ENCODE data around the gene PEDS1.
"Not testable (repeated sequence)": the region's sequence is repeated elsewhere in the genome, so short reads cannot be mapped to it uniquely, and the experiment has no call there.

The PEDS1 gene

DNA sequence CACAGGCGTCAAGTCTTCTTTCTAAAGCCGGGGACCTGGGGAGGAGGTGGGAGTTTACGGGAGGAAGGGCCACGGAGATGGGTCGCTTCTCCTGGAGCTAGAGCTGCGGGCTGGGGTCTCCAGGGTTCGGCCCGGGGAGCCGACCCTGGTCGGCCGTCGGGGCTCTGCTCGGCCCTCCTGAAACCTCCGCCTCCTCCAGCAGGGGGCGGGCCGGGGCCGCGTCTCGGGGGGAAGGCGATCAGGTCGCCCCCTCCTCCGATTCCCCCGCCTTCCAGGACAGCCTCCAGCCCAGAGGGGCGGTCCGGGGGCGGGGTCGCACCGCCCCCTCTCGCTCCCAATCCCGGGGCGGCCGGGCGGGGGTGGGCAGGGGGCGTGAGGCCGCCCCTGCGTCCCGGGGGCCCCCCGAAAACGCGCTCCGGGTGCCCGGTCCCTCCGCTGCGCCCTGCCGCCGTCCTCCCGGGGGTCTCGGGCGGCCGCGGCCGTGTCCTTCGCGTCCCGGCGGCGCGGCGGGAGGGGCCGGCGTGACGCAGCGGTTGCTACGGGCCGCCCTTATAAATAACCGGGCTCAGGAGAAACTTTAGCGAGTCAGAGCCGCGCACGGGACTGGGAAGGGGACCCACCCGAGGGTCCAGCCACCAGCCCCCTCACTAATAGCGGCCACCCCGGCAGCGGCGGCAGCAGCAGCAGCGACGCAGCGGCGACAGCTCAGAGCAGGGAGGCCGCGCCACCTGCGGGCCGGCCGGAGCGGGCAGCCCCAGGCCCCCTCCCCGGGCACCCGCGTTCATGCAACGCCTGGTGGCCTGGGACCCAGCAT is 36.9 kb upstream of the PEDS1 start, which contains the start of gene CEBPB:
Gene CEBPB (plus strand): TSS at position 580 of the 814 bp plus-strand sequence. CDS start 204 bp downstream, at position 784.
- DNase-seq = peak; percentile 90

- peak; percentile 60 for DNase-seq
Measured at GRCh38 chr20:50189681-50190250, 36.2 kb upstream of the PEDS1 start.

- DNase-seq = no peak
Measured at GRCh38 chr20:50188879-50189680, 35.6 kb upstream of the PEDS1 start.

GRCh38 chr20:50188287-50188688 is 34.8 kb upstream of the PEDS1 start:
- DNase-seq = no peak

- no peak for DNase-seq
Measured at GRCh38 chr20:50187403-50188051, 34.0 kb upstream of the PEDS1 start.

GRCh38 chr20:50186987-50187402 is 33.5 kb upstream of the PEDS1 start:
- no peak for DNase-seq

- peak; percentile 92 for DNase-seq
Measured at GRCh38 chr20:50186151-50186885, 32.8 kb upstream of the PEDS1 start.

DNA sequence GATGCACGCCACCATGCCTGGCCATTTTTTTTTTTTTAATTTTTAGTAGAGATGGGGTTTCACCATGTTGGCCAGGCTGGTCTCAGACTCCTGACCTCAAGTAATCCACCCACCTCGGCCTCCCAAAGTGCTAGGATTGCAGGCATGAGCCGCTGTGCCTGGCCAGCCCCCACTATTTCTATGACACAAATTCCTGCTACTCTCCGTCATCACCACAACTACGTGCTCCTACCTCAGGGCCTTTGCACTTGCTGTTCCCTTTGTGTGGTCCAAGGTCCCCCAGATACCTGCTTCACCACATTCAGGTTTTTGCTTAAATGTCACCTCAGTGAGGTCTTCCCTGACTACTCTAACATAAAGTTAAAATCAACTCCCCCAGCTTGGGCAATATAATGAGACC is 31.9 kb upstream of the PEDS1 start:
- DNase-seq = no peak

GRCh38 chr20:50182346-50182745 is 28.8 kb upstream of the PEDS1 start:
- DNase-seq = no peak

DNA sequence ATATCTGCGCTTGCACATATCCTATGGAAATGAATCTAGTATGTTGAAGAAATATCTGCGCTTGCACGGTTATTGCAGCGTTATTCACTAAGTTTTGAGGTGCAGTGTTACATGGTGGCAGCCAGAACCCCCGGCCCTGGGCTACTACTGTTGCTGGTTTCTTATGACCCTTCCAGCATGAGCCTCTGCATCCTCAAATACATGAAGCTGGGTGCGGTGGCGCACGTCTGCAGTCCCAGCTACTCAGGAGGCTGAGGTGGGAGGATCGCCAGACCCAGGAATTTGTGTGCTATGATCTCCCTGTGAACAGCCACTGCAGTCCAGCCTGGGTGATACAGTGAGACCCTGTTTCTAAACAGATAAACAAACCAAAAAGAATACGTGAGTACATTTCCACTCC is 27.8 kb upstream of the PEDS1 start:
- DNase-seq = no peak

GRCh38 chr20:50178672-50179071 is 25.1 kb upstream of the PEDS1 start:
- not testable (repeated sequence) for DNase-seq

GRCh38 chr20:50175938-50176933 is 22.7 kb upstream of the PEDS1 start:
- DNase-seq = no peak

GRCh38 chr20:50174456-50174855 is 20.9 kb upstream of the PEDS1 start:
- no peak for DNase-seq

GRCh38 chr20:50172347-50173013 is 19.0 kb upstream of the PEDS1 start:
- DNase-seq = no peak

GRCh38 chr20:50170549-50171220 is 17.2 kb upstream of the PEDS1 start:
- no peak for DNase-seq

DNA sequence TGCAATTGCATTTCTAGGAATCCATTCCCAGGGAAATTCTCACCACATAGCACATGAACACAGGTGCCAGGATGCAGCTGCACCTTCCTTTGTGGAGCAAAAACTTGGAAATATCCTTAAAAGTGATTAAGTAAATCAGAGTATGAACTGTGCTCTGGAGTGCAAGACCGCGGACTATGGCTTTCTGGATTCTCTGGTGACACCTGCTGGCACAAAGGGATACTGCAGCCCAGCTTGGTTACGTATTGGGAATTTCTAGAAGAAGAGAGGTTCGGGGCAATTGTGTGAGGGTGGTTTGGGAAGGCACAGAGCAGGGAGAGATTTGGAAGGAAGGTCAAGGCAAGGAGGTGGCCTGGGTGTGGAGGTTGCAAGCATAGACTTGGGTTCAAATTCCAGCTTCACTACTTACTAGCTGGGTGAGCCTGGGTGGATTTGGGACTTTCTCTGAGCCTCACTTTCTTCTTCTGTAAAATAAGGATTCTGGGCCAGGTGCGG is 15.9 kb upstream of the PEDS1 start:
- peak; percentile 86 for DNase-seq

DNA sequence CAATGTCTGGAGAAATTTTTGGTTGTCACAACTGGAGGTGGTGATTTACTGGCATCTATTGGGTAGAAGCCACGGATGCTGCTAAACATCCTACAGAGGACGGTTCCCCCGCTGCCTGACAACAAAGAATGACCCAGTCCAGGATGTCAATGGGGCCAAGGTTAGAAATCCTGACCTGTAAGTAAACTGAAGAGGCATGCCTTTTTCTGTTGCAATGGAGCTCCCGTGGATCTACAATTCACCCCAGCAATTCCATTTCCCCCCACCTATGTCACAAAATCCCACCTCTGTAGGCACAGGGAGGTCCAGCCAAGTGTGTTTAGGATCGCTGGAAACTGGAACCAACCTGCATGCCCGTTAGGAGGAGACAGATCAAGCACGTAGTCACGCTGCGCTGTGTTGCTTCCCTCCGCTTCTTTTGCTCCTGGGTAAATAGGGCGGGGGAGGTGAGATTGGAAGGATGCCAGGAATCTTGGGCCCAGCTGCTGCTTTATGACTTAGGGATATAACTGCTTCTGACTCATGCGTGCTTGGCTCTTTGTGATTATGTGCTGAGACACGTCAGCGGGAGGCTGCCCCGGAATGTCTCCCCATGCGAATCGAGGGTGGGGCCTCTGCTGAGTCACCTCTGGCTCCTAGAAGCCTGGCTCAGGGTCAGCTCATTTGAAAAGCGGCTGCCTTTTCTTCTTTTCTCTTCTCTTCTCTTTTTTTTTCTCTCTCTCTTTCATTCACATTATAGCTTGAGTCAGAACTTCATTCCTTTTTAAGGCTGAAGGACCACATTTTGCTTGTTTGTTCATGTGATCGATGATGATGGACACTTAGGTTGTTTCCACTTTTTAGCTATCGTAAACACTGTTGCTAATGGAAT is 12.4 kb upstream of the PEDS1 start:
- peak; percentile 92 for DNase-seq

DNA sequence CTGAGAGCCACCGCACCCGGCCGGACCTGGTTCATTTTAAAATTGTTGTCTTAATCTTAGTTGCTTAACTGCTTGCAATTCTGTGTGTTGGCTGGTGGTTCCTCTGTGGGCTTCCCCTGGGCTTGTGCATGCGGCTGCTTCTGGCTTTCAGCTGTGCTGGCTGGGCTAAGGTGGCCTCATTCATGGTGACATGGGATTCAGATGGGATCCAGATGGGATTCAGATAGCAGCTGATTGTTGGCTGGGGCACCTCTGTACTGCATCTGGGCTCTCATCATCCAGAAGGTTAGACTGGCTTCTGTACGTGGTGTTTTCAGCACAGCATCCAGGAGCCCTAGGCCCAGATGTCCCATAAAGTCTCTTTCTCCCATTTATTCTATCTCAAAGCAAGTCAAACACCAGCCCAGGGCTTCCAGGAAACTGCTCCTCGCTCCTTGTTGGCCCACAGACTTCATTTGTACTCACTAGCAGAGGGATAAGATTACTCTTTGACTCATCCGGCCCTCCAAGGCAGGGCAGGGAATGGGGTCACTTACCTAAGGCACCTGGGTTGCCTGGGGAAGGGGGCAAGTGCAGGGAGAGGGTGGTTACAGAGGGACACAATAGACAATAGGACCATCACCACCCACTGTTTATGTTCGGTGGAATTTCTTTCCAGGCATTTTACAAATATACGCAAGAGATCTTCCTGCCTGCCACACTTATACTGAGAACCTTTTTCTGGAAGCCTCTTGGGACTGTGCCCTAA is 10.2 kb upstream of the PEDS1 start:
- no peak for DNase-seq

All from CD4-positive, alpha-beta T cell treated with Interleukin-6 for 4 hours (primary cell).